ENCODE results near the gene GRIK4. TPM values are rescaled to one million over a fixed set of nuclear protein-coding genes. Genes with fewer than 3 reads are reported as not detected.

Gene GRIK4
- total RNA-seq, 1 experiment from 2014 or later, result not detected

DNA sequence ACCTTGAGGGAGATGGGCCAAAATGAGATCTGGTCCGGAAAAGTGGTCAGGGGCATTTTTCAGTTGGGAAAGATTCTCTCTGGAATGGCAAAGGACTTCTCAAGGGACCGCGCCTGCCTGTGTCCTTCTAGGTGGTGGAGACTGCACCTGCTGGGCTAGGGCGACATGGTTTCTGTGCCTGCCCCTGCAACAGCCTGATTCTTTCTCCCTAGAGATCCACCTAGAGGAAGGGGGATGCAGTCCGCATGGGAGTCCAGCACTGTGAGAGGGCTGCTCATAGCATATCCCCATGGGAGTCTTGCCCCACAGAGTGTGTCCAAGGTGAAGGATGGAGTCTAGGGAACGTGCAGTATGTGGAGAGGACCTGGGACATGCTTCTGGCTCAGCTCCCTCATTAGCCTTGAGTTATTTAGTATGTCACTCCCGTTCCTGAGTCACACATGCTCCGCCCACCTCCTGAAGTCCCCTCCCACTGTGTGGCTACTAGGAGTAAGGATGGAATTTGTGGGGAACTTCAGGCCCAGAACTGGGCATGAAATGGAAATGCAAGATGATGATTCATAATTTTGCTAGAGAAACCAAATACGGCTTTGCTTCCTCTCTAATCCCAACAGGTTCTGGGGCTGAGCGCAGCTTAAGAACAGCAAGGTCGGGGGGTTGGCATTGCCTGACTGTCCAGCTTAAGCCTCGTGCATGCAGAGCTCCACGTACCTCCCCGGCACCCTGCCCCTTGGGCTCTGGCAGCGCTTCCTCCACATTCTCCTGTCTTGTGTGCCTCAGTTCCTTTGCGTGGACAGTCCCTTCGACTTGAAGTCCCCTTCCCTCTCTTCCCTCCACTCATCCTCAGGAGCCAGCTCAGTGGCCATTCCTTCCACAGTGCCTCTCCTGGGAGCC is 35.0 kb downstream of the GRIK4 start:
- no peak overlapping the region for H3K4me2 ChIP-seq (ENCODE audit: low read depth, low read length, poor library complexity, severe bottlenecking)
- no peak overlapping the region for H3K9ac ChIP-seq (ENCODE audit: low read length)
- no peaks in the 10 kb centered on the region for H3K79me2 ChIP-seq (ENCODE audit: low read length)
- H3K27ac ChIP-seq (ENCODE audit: low read length), result no peak overlapping the region
- H4K20me1 ChIP-seq (ENCODE audit: insufficient read depth, low read depth, low read length), result no peaks in the 10 kb centered on the region
- H3K27me3 ChIP-seq (ENCODE audit: low read length), result no peaks in the 10 kb centered on the region
- H3K36me3 ChIP-seq (ENCODE audit: insufficient read depth, low read length), result no peaks in the 10 kb centered on the region
- no peak overlapping the region for H2AFZ ChIP-seq (ENCODE audit: low read length)
- H3K4me3 ChIP-seq (ENCODE audit: low read length), result no peak overlapping the region
- H3K9me2 ChIP-seq (replicated peaks; ENCODE audit: insufficient read depth, low read length), result no peaks in the 10 kb centered on the region
- no peaks in the 10 kb centered on the region for H3K4me1 ChIP-seq (ENCODE audit: low read length)
- no peaks in the 10 kb centered on the region for H3K9me3 ChIP-seq (ENCODE audit: low read length)
- DNase-seq, result no peak

DNA sequence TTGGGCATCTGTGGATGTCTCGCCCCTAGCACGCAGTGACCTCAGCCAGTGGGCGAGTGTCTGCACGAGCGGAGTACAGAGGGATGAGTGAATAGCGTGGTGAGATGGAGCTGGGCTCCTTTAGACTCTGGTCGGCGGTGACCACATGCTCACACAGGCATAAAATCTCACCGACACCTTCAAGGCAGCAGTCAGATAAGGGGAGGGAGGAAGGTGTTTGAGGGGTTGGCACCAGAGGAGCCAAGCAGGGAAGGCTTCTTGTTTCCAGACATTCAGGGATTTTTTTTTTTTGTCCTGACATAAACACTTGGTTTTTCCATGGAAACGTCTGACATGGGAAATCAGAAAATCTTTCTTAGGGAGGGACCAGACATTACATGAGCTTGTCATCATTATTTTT is 35.8 kb downstream of the GRIK4 start:
- Histone ChIP-seq H3K9ac (ENCODE audit: low read length) (no peak overlapping the region), H3K9me2 (replicated peaks; ENCODE audit: insufficient read depth, low read length) (no peaks in the 10 kb centered on the region), H3K79me2 (ENCODE audit: low read length) (no peaks in the 10 kb centered on the region), H4K20me1 (ENCODE audit: insufficient read depth, low read depth, low read length) (no peaks in the 10 kb centered on the region), H3K4me2 (ENCODE audit: low read depth, low read length, poor library complexity, severe bottlenecking) (no peak overlapping the region), H3K9me3 (ENCODE audit: low read length) (no peaks in the 10 kb centered on the region), H3K4me1 (ENCODE audit: low read length) (no peaks in the 10 kb centered on the region), H3K4me3 (ENCODE audit: low read length) (no peak overlapping the region), H3K27ac (ENCODE audit: low read length) (no peak overlapping the region), H3K36me3 (ENCODE audit: insufficient read depth, low read length) (no peaks in the 10 kb centered on the region), H2AFZ (ENCODE audit: low read length) (no peak overlapping the region), H3K27me3 (ENCODE audit: low read length) (no peaks in the 10 kb centered on the region)
- DNase-seq, result no peak

DNA sequence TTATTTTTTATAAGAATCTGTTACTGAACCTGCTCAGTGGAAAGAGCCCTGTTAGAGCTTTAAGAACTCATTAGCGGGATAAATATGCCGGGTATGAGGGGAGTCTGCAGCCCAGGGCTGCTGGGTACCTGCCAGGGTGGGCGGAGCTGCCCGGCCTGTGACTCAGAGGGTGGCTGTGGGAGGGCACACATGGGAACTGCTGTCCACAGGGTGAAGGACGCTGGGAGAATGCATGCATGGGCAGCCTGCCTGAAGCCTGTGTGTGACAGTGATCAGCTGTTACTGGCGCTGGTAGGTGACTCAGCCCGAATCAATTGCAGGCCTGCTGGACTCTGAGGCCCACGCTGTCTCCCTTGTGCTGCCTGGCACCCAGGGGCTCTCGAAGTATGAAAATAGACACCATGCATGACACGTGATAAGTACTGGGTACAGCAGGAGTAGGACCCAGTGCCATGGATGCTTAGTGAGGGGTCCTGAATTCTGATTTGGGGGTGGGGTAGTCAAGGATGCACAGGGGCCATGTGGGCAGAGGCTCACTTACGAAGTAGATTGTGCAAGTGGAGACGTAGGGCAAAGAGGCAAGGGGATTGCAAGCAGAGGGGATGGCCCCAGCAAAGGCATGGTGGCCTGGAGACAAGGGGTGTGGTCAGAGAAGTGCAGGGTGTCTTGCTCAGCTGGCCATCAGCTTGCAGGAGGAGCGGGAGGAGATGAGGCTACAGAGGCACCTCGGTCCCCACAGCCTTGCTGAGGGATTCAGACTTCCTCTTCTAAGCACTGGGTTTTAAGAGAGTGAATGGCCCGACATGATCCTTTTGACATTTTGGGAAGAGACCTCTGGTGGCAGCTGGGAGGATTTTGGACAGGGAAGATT is 36.5 kb downstream of the GRIK4 start:
- Histone ChIP-seq H3K9me2 (replicated peaks; ENCODE audit: insufficient read depth, low read length) (no peaks in the 10 kb centered on the region), H3K27me3 (ENCODE audit: low read length) (no peaks in the 10 kb centered on the region), H3K9me3 (ENCODE audit: low read length) (no peaks in the 10 kb centered on the region), H3K4me2 (ENCODE audit: low read depth, low read length, poor library complexity, severe bottlenecking) (no peak overlapping the region), H3K9ac (ENCODE audit: low read length) (no peak overlapping the region), H4K20me1 (ENCODE audit: insufficient read depth, low read depth, low read length) (no peaks in the 10 kb centered on the region), H3K4me1 (ENCODE audit: low read length) (no peaks in the 10 kb centered on the region), H2AFZ (ENCODE audit: low read length) (no peak overlapping the region), H3K79me2 (ENCODE audit: low read length) (no peaks in the 10 kb centered on the region), H3K27ac (ENCODE audit: low read length) (no peak overlapping the region), H3K36me3 (ENCODE audit: insufficient read depth, low read length) (no peaks in the 10 kb centered on the region), H3K4me3 (ENCODE audit: low read length) (no peak overlapping the region)
- no peak for DNase-seq

DNA sequence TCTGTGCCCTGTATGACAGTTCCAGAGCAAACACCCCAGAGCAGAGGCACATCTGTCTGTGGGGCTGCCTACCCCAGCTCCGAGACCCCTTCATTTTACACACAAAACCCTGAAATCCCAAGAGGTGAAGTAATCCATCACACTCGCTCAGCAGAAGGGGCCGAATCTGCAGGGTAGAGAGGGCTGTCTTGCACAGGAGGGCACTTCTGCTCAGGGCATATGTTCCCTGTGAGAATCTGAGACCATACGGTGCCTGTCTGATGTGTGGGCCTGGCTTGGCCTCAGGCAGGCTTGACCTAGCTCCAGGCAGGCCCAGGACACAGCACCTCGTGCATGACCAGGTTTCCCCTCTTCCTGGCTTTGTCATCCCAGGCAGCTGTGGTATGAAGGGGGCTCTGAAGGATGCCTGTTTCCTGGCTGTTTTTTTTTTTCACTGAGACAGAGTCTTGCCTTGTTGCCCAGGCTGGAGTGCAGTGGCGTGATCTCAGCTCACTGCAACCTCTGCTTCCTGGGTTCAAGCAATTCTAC is 37.2 kb downstream of the GRIK4 start:
- H3K27ac ChIP-seq (ENCODE audit: low read length), result no peak overlapping the region
- H4K20me1 ChIP-seq (ENCODE audit: insufficient read depth, low read depth, low read length), result no peaks in the 10 kb centered on the region
- H3K36me3 ChIP-seq (ENCODE audit: insufficient read depth, low read length), result no peaks in the 10 kb centered on the region
- H2AFZ ChIP-seq (ENCODE audit: low read length), result no peak overlapping the region
- H3K4me3 ChIP-seq (ENCODE audit: low read length), result no peak overlapping the region
- H3K9me3 ChIP-seq (ENCODE audit: low read length), result no peaks in the 10 kb centered on the region
- no peak overlapping the region for H3K9ac ChIP-seq (ENCODE audit: low read length)
- H3K27me3 ChIP-seq (ENCODE audit: low read length), result no peaks in the 10 kb centered on the region
- H3K4me1 ChIP-seq (ENCODE audit: low read length), result no peaks in the 10 kb centered on the region
- no peaks in the 10 kb centered on the region for H3K9me2 ChIP-seq (replicated peaks; ENCODE audit: insufficient read depth, low read length)
- DNase-seq, result no peak
- no peaks in the 10 kb centered on the region for H3K79me2 ChIP-seq (ENCODE audit: low read length)
- no peak overlapping the region for H3K4me2 ChIP-seq (ENCODE audit: low read depth, low read length, poor library complexity, severe bottlenecking)

DNA sequence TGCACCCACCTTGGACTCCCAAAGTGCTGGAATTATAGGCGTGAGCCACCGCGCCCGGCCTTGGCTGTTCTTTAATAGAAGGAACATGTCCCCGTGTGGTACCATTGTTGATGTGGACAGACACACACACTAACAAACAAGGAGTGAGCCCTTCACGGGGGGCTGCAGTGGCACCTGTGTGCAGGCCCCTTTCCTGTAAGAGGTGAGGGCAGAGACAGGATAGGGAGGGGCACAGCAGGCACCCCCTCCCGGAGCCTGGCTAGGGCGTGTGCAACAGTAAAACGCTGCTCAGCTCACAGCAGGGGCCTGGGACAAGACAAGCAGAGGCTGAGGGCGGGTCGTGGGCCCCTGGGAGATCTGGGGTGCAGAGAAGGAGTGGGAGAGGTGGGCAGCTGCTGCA is 37.8 kb downstream of the GRIK4 start:
- Histone ChIP-seq H3K9me2 (replicated peaks; ENCODE audit: insufficient read depth, low read length) (no peaks in the 10 kb centered on the region), H3K27ac (ENCODE audit: low read length) (no peak overlapping the region), H3K9me3 (ENCODE audit: low read length) (no peaks in the 10 kb centered on the region), H3K9ac (ENCODE audit: low read length) (no peak overlapping the region), H3K79me2 (ENCODE audit: low read length) (no peaks in the 10 kb centered on the region), H3K4me2 (ENCODE audit: low read depth, low read length, poor library complexity, severe bottlenecking) (no peak overlapping the region), H3K36me3 (ENCODE audit: insufficient read depth, low read length) (no peaks in the 10 kb centered on the region), H3K27me3 (ENCODE audit: low read length) (no peaks in the 10 kb centered on the region), H2AFZ (ENCODE audit: low read length) (no peak overlapping the region), H3K4me3 (ENCODE audit: low read length) (no peak overlapping the region), H4K20me1 (ENCODE audit: insufficient read depth, low read depth, low read length) (no peaks in the 10 kb centered on the region), H3K4me1 (ENCODE audit: low read length) (no peaks in the 10 kb centered on the region)
- no peak for DNase-seq

DNA sequence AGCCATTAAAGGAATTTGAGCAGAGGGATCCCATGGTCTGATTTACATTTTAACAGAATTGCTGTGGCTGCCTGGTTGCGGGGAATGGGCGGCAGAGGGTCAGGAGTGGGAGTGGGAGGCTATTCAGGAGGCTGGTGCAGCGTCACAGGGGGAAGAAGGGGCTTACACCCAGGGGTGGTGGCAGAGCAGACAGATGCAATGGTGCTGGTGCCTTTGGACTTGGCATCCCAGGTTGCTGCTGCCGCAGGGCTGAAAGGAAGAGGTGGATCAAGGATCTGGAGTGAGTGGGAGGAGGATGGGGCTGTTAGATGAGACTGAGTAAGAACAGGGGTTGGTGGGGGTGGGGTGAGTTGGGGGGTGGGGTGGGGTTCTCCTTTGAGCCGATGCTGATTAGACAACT is 38.5 kb downstream of the GRIK4 start:
- H3K4me1 ChIP-seq (ENCODE audit: low read length), result no peaks in the 10 kb centered on the region
- H3K9me2 ChIP-seq (replicated peaks; ENCODE audit: insufficient read depth, low read length), result no peaks in the 10 kb centered on the region
- H3K9me3 ChIP-seq (ENCODE audit: low read length), result no peaks in the 10 kb centered on the region
- no peak overlapping the region for H3K9ac ChIP-seq (ENCODE audit: low read length)
- no peaks in the 10 kb centered on the region for H3K27me3 ChIP-seq (ENCODE audit: low read length)
- H3K79me2 ChIP-seq (ENCODE audit: low read length), result no peaks in the 10 kb centered on the region
- no peaks in the 10 kb centered on the region for H3K36me3 ChIP-seq (ENCODE audit: insufficient read depth, low read length)
- no peak overlapping the region for H2AFZ ChIP-seq (ENCODE audit: low read length)
- H3K4me3 ChIP-seq (ENCODE audit: low read length), result no peak overlapping the region
- H4K20me1 ChIP-seq (ENCODE audit: insufficient read depth, low read depth, low read length), result no peaks in the 10 kb centered on the region
- no peak for DNase-seq
- H3K27ac ChIP-seq (ENCODE audit: low read length), result no peak overlapping the region
- no peak overlapping the region for H3K4me2 ChIP-seq (ENCODE audit: low read depth, low read length, poor library complexity, severe bottlenecking)

DNA sequence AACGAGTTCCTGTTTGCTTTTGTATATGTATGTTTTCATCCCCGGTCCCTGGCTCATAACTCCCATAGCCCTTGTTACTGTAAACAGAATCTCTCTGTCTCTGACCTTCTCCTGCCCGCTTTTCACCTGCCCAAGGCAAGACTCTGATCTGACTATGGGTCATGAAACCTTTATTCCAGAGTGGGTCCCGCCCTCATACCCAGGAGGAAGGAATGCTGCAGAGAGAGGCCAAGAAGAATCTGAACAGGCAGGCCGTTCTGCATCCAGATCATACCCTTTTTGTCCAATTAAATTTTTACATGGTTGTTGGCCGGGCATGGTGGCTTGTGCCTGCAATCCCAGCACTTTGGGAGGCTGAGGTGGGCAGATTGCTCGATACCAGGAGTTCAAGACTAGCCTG is 39.6 kb downstream of the GRIK4 start:
- Histone ChIP-seq H4K20me1 (ENCODE audit: insufficient read depth, low read depth, low read length) (no peaks in the 10 kb centered on the region), H3K9ac (ENCODE audit: low read length) (no peak overlapping the region), H3K4me2 (ENCODE audit: low read depth, low read length, poor library complexity, severe bottlenecking) (no peak overlapping the region), H3K27ac (ENCODE audit: low read length) (no peak overlapping the region), H3K4me1 (ENCODE audit: low read length) (no peaks in the 10 kb centered on the region), H2AFZ (ENCODE audit: low read length) (no peak overlapping the region), H3K36me3 (ENCODE audit: insufficient read depth, low read length) (no peaks in the 10 kb centered on the region), H3K27me3 (ENCODE audit: low read length) (no peaks in the 10 kb centered on the region), H3K79me2 (ENCODE audit: low read length) (no peaks in the 10 kb centered on the region), H3K9me3 (ENCODE audit: low read length) (no peaks in the 10 kb centered on the region), H3K4me3 (ENCODE audit: low read length) (no peak overlapping the region), H3K9me2 (replicated peaks; ENCODE audit: insufficient read depth, low read length) (no peaks in the 10 kb centered on the region)
- no peak for DNase-seq

DNA sequence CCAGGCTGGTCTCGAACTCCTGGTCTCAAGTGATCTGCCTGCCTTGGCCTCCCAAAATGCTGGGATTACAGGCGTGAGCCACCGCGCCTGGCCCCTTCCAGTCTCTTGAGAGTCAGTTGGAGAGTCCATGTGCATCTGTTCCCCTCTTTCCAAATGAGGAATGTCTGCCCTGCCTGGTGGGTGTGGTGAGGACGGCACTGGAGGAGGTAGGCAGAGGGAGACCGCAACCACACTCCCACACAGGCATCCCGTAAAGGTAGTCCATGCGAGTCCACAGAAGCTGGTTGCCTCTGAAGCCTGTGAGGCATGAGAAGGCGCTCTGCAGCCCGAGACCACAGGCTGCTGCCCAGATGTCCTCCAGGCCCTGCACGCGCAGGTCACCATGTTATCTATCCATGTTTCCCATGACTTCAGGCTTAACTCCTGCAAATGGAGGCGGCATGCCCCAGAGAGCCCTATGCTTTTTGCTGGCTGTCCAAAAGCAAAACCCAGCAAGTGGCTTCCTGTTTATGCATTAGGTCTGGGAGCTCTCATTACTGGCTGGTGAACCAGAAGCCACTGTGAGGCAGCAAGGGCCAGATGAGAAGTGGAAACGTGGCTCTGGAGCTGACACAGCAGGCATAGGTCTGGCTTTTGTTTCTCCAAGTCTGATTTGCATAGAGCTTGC is 43.4 kb downstream of the GRIK4 start:
- H3K36me3 ChIP-seq (ENCODE audit: insufficient read depth, low read length), result no peaks in the 10 kb centered on the region
- H3K9me3 ChIP-seq (ENCODE audit: low read length), result no peaks in the 10 kb centered on the region
- no peaks in the 10 kb centered on the region for H3K4me1 ChIP-seq (ENCODE audit: low read length)
- H3K4me2 ChIP-seq (ENCODE audit: low read depth, low read length, poor library complexity, severe bottlenecking), result no peak overlapping the region
- no peak overlapping the region for H2AFZ ChIP-seq (ENCODE audit: low read length)
- no peaks in the 10 kb centered on the region for H4K20me1 ChIP-seq (ENCODE audit: insufficient read depth, low read depth, low read length)
- H3K79me2 ChIP-seq (ENCODE audit: low read length), result no peaks in the 10 kb centered on the region
- H3K27ac ChIP-seq (ENCODE audit: low read length), result no peak overlapping the region
- no peak overlapping the region for H3K9ac ChIP-seq (ENCODE audit: low read length)
- no peak for DNase-seq
- no peak overlapping the region for H3K4me3 ChIP-seq (ENCODE audit: low read length)
- no peaks in the 10 kb centered on the region for H3K27me3 ChIP-seq (ENCODE audit: low read length)
- no peaks in the 10 kb centered on the region for H3K9me2 ChIP-seq (replicated peaks; ENCODE audit: insufficient read depth, low read length)

Data from Karpas-422 (cell line).